NCI-H1048 (cell line): ENCODE data around the gene NTN3.
"Not testable (repeated sequence)": the region's sequence is repeated elsewhere in the genome, so short reads cannot be mapped to it uniquely, and the experiment has no call there.

ENCODE experiments used
- DNase-seq: peaks from one replicate; lab custom pipeline; 2025; lab: John Stamatoyannopoulos, UW

NTN3 gene

GRCh38 chr16:2471016-2471652, at the start of gene NTN3:
TSS of gene NTN3 (plus strand) at chr16:2471297. CDS start at chr16:2471702, 405 bp downstream.
- DNase-seq, result no peak

DNA sequence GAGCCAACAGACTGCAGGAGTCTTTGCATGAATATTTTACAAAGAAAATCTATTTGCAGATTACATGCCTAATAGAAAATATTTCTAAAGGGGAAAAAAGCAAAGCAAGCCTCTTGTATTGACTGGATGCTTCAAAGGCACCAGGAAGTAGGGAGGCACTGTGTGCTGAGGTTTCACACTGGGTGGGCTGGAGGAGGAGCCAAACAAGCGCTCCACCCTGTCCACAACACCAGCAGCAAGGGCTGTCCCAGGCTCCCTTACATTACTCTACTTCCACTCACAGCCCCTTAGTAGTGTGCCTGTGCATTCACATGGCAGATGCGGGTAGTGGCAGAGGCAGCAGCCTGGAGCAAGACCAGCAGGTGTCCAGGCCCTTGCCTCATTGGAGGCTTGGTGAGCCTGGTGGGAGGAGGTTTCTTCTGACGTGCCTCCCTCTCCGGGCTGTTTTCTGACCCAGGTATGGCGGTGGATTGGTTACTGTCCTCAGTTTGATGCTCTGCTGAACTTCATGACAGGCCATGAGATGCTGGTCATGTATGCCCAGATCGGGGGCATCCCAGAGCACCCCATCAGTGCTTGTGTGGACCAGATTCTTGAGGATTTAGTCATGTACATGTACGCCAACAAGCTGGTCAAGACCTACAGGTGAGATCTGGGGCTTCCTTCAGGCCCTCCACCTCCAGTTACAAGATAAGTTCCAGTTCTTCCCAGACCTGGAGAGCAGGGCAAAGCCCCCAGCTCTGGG, 48.8 kb upstream of the NTN3 start:
- DNase-seq, result no peak

DNA sequence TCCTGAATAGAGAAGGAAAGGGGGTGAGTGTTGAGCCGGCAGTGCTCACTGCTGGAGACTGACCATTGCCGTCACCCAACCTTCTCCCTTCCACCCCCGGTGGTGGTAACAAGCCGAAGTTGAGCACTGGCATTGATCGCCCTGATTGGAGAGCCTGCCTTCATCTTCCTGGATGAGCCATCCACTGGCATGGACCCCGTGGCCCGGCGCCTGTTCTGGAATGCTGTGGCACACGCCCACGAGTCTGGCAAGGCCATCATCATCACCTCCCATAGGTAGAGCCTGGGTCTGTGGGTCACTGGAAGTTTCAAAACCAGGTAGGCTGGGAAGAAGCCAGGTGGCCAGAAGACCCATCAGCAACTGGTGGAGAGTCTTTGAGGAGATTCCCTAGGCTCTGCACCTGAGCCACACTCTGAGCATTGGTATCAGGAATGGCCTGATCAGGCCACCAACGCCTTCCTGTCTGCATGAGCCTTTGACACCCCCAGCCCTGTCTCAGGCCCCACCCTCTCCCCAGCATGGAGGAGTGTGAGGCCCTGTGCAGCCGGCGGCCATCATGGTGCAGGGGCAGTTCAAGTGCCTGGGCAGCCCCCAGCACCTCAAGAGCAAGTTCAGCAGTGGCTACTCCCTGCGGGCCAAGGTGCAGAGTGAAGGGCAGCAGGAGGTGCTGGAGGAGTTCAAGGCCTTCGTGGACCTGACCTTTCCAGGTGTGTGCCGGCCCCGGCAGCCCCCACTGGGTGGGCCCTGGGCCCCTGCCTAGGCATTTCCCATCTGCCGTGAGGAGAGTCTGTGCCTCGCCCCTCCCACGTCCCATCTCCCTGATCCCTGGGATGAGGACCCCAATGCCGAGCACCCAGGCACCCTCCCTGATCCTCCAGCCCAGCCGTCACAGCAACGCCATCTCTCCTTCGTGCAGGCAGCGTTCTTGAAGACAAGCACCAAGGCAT, 46.8 kb upstream of the NTN3 start:
- no peak for DNase-seq

DNA sequence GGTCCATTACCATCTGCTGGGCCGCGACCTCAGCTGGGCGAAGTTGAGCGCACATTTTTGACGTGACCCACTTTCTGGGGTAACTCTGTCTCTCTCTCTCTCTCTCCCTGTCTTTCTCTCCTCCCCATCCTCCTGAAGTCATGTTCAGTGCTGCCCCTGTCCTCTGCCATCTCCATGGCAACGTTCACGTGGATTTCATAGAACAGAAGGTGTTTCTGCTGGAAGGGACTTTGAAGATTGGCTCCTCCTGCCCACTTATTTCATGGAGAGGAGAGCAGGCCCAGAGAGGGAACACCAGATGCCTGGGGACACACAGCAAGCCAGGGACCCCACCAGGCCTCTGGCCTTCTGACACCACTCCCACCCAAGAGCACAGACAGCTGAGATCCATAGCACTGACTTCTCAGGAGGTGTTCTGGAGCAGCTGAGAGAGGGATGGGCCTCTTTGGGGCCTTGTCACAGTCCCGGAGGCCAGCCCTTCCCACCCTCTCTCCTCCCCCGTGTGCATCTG, 46.0 kb upstream of the NTN3 start:
- DNase-seq, result no peak

- no peak for DNase-seq
These were observed 45.2 kb upstream of the NTN3 start for GRCh38 chr16:2425825-2426430.

DNA sequence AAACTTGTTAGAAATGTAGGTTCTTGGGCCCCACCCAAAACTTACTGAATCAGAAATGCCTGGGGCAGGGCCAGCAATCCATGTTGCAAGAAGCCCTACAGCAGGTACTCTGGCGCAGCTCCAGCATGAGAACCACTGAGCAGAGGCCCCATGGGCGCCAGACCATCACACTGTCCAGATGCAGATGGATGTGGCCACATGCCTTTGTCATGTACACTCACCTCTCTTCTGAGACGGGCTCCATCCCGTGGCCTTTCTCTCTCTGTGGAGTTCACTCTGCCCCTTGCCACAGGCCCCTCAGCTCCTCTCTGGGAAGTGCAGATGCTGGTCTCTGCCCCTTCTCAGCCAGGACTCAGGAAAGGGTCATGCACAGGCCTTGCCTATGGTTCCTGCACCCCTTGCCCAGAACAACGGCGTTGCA, 44.1 kb upstream of the NTN3 start:
- DNase-seq, result no peak

GRCh38 chr16:2427526-2427925, 43.6 kb upstream of the NTN3 start:
- DNase-seq, result no peak

DNA sequence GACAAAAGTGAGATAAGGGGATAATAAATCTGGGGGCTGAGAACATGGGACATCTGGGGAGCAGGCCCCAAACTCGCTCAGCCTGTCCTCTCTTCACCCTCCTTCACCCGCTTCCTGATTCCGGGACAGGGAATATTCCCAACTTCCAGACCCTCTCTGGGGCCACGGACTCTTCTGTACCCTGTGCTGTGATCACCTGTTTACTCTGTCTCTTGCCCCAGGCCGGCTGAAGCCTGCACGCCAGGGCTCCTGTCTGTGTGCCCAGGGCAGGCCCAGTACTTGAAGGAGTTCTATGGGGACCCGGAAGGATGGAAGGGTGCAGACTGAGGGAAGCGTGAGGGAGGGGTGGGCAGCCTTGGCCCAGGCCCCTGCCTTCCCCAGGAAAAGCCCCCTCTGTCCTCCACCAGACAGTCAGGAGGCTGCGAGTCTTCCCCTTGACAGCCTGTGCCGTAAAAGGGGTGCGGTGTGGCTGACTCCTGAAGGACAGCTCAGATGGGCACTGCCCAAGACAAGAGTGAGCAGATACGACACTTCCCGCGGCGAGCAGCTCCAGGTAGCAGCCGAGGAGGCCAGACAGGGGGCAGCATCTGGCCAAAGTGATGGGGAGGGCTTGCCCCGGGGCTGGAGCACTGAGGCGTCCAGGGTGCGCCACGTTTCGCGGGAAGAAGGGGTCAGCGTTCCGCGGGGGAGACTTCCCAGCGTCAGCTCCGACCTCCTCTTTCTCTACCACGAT, 42.9 kb upstream of the NTN3 start:
- DNase-seq, result no peak

GRCh38 chr16:2428784-2429033, 42.4 kb upstream of the NTN3 start:
- no peak for DNase-seq

- peak; percentile 60 for DNase-seq
These were observed 41.9 kb upstream of the NTN3 start, which contains the start of gene CCNF for GRCh38 chr16:2429034-2429770. TSS of gene CCNF (plus strand) at chr16:2429447. CDS start at chr16:2429482, 35 bp downstream.

GRCh38 chr16:2429771-2430663, 41.1 kb upstream of the NTN3 start:
- no peak for DNase-seq

GRCh38 chr16:2432286-2432685, 38.8 kb upstream of the NTN3 start:
- no peak for DNase-seq

GRCh38 chr16:2432801-2433505, 38.1 kb upstream of the NTN3 start:
- no peak for DNase-seq

DNA sequence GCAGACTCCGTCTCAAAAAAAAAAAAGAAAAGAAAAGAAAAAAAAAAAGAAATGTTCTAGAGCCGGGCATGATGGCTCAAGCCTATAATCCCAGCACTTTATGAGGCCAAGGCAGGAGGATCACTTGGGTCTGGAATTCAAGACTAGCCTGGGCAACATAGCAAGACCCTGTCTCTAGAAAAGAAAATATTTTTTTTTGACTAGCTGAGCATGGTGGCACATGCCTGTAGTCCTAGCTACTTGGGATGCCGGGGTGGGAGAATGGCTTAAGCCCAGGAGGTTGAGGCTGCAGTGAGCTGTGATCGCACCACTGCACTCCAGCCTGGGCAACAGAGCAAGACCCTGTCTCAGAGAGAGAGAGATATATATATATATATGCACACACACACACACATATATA, 35.9 kb upstream of the NTN3 start:
- DNase-seq, result not testable (repeated sequence)

GRCh38 chr16:2436110-2436509, 35.0 kb upstream of the NTN3 start:
- DNase-seq, result no peak

GRCh38 chr16:2437032-2437790, 33.9 kb upstream of the NTN3 start:
- no peak for DNase-seq

- DNase-seq, result no peak
These were observed 33.0 kb upstream of the NTN3 start for GRCh38 chr16:2438121-2438520.

- no peak for DNase-seq
These were observed 31.5 kb upstream of the NTN3 start for GRCh38 chr16:2439598-2439997.
